Stimulated activated CD4-positive, alpha-beta T cell treated with anti-CD3 and anti-CD28 coated beads, Interleukin-2, amount 100 ng/mL, for 48 hours (primary cell): ENCODE measurements around the gene ZSCAN10.
A peak's percentile ranks its signal among the peaks of the same experiment; 100 is the strongest.
"Not testable (repeated sequence)": the region's sequence is repeated elsewhere in the genome, so short reads cannot be mapped to it uniquely, and the experiment has no call there.

Source experiments
- DNase-seq, 2 donors: peaks; one replicate each; pipeline ENCODE4 v3.0.0-alpha.2; 2020

The ZSCAN10 gene

DNA sequence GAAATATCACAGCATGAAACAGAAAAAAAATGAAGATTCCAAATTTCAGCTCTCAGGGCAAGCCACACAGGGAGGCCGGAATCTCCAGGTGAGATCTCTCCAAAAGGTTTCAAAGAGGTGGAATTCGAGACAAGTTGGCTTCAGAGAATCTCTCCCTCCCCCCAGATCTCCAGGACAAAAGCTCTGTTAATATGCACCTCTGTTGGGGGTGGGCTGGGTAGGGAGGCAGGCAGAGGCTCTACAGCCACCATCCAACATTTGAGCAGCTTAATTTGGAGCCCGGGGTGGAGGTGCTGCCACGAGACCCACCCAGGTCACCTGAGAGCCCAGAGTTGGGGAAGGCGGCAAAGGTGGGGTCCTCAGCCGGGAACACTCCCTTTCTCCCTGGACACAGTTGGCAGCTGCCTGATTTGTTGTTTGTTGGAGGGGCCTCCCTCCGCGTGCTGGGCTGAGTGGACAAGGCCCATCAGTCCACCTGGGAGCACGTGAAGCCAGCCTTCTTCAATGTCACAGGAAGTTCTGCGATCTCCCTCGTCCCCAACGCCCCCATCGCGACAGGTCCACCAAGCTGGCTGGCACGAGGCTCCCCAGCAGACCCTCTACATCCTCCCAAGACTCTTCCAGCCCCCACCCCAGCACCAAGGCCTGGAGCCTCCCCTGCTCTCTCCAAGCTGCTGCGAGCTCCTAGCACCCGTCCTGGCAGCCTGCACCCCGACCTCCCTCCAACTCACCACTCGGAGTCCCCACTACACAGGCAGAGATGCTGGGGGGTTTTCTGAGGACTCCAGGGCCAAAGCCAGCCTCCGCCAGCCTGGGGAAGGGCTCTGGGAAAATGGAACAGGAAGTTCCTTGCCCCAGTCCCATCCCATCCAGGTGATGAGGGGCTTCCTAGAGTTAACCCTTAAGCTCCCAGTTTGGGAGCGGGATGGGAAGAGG is at the start of gene ZSCAN10:
Gene ZSCAN10 (minus strand): TSS at position 836 of the 936 bp plus-strand sequence. CDS start 6,357 bp downstream, outside the sequence.
- no peak for DNase-seq

DNA sequence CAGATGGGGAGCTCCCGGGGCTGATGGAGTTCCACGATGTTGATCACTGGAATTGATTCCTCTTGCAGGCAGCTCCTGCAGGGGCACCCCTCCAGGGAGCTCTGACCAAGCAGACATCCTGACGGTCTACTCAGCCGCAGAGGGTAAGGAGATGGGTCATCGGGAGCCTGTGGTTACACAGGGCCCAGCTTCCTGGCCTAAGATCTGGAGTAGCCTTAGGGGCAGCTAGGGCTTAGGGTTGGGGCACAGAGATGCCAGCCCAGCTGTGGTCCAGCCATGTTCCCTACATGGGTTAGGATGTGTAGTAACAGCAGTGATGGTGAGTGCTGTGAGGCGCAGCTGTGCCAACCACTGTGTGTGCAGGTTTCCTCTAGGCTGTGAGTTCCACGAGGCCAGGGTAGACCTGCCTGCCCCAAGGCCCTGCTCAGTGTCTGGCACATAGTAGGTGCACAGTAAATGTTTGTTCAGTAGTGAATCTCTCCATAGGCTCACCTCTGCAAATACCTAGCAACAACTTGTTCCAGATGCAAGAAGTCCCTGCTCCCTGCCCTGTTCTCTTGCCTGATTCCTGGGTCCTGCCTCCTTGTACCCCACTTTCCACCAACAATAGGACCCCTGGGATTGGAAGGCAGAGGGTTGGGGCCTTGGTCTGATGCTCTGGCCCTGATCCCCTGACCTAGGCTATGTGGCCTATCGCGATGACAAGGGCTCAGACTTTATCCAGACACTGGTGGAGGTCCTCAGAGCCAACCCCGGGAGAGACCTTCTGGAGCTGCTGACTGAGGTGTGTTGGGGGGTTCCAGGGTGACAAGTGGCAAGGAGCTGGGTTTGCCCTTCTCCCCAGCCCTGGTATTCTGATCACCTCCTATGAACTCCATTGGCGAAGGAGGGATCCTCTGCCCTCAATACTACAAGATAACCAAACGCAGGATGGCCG is 49.4 kb upstream of the ZSCAN10 start:
- no peak for DNase-seq

DNA sequence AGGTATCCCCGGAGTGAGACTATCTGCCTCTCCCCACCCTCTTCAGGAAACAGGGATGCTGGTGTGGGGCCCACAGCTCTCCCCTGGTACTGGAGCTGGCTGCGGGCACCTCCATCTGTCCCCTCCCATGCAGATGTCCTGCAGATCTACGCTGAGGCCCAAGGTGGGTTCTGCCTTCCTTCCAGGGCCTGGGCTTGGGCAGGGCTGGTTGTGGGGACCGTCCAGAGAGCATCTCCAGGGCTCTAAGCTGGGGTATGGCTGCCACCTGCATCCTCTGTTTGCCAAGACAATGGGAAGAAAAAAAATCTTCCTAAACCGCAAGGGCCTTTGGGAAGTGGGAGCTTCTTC is 48.6 kb upstream of the ZSCAN10 start:
- DNase-seq = no peak

DNA sequence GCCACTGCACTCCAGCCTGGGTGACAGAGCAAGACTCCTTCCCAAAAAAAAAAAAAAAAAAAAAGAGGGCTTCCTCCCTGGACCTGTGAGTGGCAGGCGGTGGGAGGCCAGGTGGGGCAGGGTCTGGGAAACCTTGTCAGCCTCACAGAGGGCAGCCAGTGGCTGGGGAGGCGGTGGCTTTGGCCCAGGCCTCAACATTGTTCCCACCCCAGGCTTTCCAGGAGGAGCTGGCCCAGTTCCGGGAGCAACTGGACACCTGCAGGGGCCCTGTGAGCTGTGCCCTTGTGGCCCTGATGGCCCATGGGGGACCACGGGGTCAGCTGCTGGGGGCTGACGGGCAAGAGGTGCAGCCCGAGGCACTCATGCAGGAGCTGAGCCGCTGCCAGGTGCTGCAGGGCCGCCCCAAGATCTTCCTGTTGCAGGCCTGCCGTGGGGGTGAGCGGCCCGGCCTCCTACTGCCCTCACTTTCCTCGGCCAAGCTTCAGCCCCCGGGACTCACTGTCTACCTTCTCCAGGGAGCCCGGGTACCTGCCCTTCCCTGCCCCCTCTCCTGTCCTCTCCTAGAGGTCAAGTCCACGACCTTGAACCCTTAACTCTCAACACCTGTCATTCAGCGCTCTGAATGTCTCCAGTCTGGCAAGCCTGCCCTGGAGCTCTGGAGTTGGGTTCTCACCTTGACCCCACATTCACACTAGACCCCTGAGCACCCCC is 48.1 kb upstream of the ZSCAN10 start:
- DNase-seq = no peak

GRCh38 chr16:3145660-3146059 is 46.6 kb upstream of the ZSCAN10 start:
- no peak for DNase-seq

DNA sequence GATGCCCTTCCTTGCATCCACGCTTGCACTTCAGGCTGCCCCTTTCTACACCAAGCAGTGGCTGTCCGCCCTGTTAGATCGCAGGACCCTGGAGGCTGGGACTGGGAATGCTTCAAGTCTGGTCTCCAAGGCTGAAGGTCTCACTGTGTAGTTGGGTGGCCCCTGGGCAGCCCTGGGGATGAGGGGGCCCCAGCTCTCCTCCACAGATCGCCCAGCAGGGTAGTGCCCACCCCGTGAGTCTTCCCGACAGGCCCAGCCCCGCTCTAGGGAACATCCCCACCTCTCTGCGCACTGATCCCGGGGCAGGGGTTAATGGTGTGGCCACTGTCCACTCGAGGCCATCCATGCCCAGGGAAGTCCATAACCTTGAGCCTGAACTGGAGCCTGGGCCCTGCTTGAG is 46.1 kb upstream of the ZSCAN10 start:
- DNase-seq = no peak

DNA sequence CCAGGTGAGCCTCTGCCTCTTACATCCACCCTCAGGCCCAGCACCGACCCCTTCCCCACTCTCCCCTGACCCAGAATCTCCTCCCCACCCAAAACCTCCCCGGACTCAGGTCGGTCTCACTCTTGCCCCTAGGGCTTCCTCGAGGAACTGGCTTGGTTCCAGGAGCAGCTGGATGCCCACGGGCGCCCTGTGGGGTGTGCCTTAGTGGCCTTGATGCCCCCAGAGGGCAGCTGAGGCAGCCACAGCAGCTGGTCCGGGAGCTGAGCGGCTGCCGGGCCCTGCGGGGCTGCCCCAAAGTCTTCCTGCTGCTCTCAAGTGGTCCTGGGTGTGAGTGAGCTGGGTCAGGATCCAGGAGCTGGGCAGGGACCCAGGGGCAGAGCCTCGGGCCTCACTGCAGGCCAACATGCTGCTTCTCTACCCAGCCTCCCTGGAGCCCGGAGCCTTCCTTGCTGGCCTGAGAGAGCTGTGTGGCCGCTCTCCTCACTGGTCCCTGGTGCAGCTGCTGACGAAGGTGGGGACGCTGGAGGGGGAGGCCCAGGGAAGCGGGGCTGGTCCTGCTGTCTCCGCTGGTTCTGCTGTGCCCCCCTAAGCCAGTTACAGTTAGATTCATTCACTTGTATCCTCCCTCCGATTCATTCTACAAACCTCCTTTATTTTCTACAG is 45.4 kb upstream of the ZSCAN10 start:
- no peak for DNase-seq

DNA sequence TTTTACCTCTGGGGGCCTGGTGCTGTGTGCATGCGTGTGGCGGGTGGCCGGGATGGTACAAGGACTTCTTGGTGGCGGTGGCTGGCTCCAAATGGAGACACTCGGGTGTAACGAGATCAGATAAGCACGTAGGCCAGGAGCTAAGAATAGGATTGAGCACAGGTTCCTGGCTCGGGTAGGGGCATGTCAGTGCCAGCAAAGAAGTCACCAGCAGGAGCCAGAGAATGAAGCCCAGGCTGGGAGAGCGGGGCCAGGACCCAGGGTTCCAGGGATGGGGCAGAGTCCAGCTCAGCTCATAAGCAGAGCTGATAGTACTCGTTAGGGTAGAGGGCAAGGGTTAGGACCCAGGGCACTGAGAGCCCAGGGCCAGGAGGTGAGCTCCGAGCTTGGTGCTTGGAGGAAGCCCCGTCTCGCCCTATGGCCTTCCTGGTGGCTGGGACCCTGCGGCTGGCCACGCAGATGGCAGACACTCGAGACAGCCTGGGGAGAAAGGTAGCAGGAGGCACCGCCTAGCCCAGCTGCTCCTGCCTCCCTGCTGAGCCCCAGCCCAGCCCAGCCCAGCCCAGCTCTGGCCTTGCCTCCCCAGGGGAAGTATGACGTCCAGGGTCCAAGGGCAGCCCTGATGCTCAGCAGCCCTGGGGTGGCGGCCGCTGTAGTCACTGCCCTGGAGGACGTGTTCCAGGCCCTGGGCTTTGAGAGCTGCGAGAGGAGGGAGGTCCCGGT is 44.7 kb upstream of the ZSCAN10 start:
- DNase-seq = no peak

- no peak for DNase-seq
Observed at GRCh38 chr16:3143189-3143588, 44.1 kb upstream of the ZSCAN10 start.

DNA sequence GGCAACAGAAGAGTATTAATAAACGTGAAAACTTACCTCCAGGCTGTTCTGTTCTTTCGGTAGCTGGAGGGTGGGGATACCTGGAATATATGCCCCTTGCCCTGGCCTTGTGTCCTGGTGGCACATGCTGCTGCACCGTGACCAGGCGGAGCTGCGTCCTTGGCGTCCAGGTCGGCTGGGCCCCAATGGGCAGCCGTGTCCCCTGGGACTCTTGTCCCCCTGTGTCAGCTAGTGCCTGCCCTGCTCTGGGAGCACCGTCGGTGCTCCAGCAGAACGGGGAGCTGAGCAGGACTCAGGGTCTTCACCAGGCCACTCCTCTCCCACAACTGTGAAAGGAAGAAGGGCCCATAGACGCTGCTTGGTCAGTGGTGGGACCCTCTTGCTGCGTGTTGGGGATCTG is 43.7 kb upstream of the ZSCAN10 start:
- DNase-seq = no peak

DNA sequence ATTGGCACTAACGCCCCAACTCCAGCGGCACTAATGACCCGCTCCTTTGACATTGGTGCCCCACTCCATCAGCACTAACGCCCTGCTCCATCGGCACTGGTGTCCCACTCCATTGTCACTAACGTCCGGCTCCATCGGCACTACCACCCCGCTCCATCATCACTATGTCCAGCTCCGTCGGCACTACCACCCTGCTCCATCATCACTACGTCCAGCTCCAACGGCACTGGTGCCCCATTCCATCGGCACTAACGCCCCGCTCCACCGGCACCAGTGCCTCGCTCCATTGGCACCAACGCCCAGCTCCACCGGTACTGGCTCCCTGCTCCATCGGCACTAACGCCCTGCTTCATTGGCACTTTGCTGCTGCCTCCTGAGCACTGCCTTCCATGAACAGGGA is 43.2 kb upstream of the ZSCAN10 start:
- no peak for DNase-seq

DNA sequence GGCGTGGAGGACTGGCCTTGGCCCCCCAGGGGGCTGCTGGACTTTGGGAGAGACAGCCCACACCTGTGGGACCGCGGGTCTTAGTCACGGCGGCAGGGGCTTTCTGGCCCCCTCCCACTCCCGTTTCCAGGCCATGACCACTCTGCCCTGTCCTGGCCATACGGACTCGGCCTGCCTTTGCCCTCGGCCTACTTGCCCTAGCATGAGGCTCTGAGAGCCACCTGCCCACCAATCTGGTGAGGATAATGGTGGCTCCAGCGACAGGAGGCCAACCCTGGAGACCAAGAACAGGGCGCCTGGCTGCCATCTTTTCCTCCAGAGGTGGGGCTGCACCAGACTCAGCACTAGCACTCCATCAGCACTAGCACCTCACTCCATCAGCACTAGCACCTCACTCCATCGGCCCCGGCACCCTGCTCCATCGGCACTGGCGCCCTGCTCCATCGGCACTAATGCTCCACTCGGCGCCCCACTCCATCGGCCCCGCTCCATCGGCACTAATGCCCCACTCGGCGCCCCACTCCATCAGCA is 42.8 kb upstream of the ZSCAN10 start:
- DNase-seq = no peak

- DNase-seq = no peak
Observed at GRCh38 chr16:3140603-3141427, 41.7 kb upstream of the ZSCAN10 start.

DNA sequence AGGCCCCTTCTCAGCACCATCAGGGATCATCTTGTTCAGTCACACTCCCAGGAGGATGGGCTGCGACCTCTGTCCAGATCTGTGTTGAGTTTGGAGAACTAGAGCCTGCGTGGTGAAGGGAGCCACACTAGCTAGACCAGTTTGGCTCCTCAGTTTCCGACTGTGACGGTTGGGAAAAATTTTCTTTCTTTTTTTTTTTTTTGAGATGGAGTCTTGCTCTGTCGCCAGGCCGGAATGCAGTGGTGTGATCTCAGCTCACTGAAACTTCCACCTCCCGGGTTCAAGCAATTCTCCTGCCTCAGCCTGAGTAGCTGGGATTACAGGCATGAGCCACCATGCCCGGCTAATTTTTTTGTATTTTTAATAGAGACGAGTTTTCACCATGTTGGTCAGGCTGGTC is 40.5 kb upstream of the ZSCAN10 start:
- DNase-seq = not testable (repeated sequence)

GRCh38 chr16:3138823-3139426 is 39.8 kb upstream of the ZSCAN10 start:
- DNase-seq = no peak

- DNase-seq = no peak
Observed at GRCh38 chr16:3138342-3138741, 39.2 kb upstream of the ZSCAN10 start.

- no peak for DNase-seq
Observed at GRCh38 chr16:3137267-3137666, 38.2 kb upstream of the ZSCAN10 start.

DNA sequence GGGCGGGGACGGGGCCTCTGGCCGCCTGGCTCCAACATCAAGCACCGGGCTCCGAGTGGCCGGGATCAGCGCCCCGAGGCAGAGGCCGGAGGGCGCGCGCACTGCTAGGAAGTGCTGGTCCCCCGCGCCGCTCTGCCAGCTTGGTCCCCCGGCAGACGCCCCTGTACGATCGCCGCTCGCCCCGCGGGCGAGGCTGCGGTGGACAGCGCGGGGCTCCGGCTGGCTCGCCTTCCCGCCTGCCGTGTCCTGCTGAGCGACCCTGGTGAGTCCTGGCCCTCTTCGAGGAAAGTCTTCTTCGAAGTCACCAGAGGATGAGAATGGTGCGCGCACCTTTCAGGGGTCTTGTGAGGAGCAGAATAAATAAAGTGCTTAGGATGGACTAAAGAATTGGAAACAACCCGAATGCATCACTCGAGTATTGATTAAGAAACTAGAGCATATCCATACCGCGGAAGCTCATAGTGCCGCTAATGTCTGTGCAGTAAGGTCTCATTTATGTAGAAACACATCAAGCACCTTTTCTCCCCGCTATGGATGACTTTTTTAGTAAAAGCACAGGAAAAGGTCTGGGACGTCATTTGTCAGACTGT is 36.1 kb upstream of the ZSCAN10 start:
- DNase-seq = no peak

GRCh38 chr16:3134338-3135125 is 35.4 kb upstream of the ZSCAN10 start, which contains the start of gene ZNF213:
ZNF213 (plus strand) TSS chr16:3135029; CDS start chr16:3137281, 2,252 bp downstream.
- peak; percentile 82 to 83 for DNase-seq
